ENCODE data around the gene TASP1. TPM values are rescaled to one million over a fixed set of nuclear protein-coding genes. Genes with fewer than 3 reads are reported as not detected.

Gene TASP1
- total and polyA plus RNA-seq, 3 experiments from 2014 or later, result 11.8 to 14.4 (median 13.5) TPM

DNA sequence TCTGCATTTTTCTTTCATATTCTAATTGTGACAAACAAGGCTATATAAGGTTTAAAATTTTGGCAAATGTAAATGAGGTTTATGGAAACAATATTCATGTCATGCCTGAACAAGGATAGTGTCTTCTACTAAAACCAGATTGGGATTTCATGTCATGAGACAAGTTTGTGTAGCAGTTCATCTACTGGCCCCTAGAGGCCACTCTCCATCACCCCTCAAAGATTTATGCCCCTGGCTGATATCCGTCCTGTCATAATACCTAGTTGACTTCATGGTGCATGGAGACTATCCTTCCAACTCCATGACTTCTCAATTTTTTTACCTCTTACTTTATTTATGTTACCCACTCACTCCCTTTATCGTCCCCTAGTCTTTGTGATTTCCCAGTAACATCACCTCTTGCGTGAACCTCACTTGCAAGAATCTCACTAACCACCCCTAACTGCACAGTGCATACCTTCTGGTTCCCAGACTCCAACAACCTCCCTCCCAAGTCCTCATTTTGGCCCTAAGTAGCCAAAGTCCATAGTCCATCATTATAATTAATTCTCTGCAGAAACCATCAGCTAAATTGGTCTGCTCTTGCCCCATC is 179.8 kb downstream of the TASP1 start:
- Histone ChIP-seq H3K36me3 (ENCODE audit: insufficient read depth, low read length) (no peaks in the 10 kb centered on the region), H3K27me3 (ENCODE audit: insufficient read depth, low read length, poor library complexity, severe bottlenecking) (no peaks in the 10 kb centered on the region), H3K9me3 (ENCODE audit: low read length) (no peaks in the 10 kb centered on the region), H3K4me3 (ENCODE audit: low read length) (no peak overlapping the region), H3K4me1 (ENCODE audit: insufficient read depth, low read length) (no peaks in the 10 kb centered on the region), H3K27ac (ENCODE audit: low read depth, low read length) (no peak overlapping the region)
- peaks cover 3 to 34% (median 3%) of the 10 kb centered on the region in 3 donors for H3K36me3 Mint-ChIP-seq
- CTCF ChIA-PET, result interaction anchor here (0.9 kb wide), 1 partner anchor 87 kb away, joined by 3 read pairs; no protein-coding TSS in a partner anchor
- peak in 1 of 5 donors; percentile 41 for DNase-seq
- H3K4me3 Mint-ChIP-seq, result no peak overlapping the region
- no peaks in the 10 kb centered on the region for H3K27me3 Mint-ChIP-seq
- POLR2A ChIA-PET, result no interaction called here
- H3K4me1 Mint-ChIP-seq, result no peaks in the 10 kb centered on the region
- H3K27ac Mint-ChIP-seq, result no peak overlapping the region
- H3K9me3 Mint-ChIP-seq, result peaks cover 0 to 5% (median 0%) of the 10 kb centered on the region in 5 donors

DNA sequence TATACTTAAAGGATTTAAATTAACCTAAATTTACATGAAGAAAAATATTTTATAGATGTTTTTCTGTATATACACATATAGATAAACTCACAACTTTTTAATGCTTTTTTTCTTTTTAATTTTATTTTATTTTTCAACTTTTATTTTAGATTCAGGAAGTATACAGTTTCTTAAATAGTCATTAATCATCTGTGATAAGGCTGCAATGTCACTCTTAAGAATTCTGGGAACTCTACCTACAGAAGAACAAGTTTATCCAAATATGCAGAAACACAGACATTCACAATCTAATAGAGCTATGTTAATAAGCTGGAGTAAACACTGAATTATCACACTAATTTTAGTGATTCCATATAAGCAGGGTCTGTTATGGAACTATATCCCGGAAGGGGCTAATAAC is 181.2 kb downstream of the TASP1 start:
- no peak overlapping the region for H3K27ac Mint-ChIP-seq
- no peaks in the 10 kb centered on the region for H3K27me3 ChIP-seq (ENCODE audit: insufficient read depth, low read length, poor library complexity, severe bottlenecking)
- H3K4me1 ChIP-seq (ENCODE audit: insufficient read depth, low read length), result no peaks in the 10 kb centered on the region
- H3K36me3 ChIP-seq (ENCODE audit: insufficient read depth, low read length), result no peaks in the 10 kb centered on the region
- POLR2A ChIA-PET, result no interaction called here
- H3K4me3 ChIP-seq (ENCODE audit: low read length), result no peak overlapping the region
- no peaks in the 10 kb centered on the region for H3K9me3 ChIP-seq (ENCODE audit: low read length)
- CTCF ChIA-PET, result no interaction called here
- no peaks in the 10 kb centered on the region for H3K4me1 Mint-ChIP-seq
- H3K27ac ChIP-seq (ENCODE audit: low read depth, low read length), result no peak overlapping the region
- H3K36me3 Mint-ChIP-seq, result peaks cover 12 to 38% (median 17%) of the 10 kb centered on the region in 3 donors
- H3K9me3 Mint-ChIP-seq, result no peaks in the 10 kb centered on the region
- no peak overlapping the region for H3K4me3 Mint-ChIP-seq
- H3K27me3 Mint-ChIP-seq, result no peaks in the 10 kb centered on the region
- DNase-seq, result no peak

DNA sequence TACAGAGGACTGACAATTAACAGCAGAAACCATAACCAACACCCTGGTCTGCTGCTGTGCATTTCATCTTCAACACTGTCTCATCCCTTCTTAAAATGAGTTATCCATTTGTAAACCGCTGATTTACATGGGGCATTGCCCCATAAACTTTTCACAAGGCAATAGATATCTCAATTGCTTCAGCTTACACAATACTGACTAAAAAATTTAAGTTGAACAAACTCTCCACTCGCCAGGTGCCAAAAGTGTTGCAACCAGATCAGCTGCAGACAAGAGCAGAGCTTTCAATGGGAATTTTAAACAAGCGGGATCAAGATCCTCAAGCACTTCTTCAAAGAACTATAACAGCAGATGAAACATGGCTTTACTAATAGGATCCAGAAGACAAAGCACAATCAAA is 183.0 kb downstream of the TASP1 start:
- H3K27me3 Mint-ChIP-seq, result no peaks in the 10 kb centered on the region
- no peaks in the 10 kb centered on the region for H3K4me1 ChIP-seq (ENCODE audit: insufficient read depth, low read length)
- peaks cover 0 to 2% (median 0%) of the 10 kb centered on the region in 5 donors for H3K9me3 Mint-ChIP-seq
- peaks cover 21 to 49% (median 28%) of the 10 kb centered on the region in 3 donors for H3K36me3 Mint-ChIP-seq
- H3K4me1 Mint-ChIP-seq, result no peaks in the 10 kb centered on the region
- no peaks in the 10 kb centered on the region for H3K36me3 ChIP-seq (ENCODE audit: insufficient read depth, low read length)
- no peak overlapping the region for H3K4me3 ChIP-seq (ENCODE audit: low read length)
- no peaks in the 10 kb centered on the region for H3K27me3 ChIP-seq (ENCODE audit: insufficient read depth, low read length, poor library complexity, severe bottlenecking)
- no peak for DNase-seq
- no peak overlapping the region for H3K27ac ChIP-seq (ENCODE audit: low read depth, low read length)
- ChIA-PET POLR2A (no interaction called here), CTCF (no interaction called here)
- H3K27ac Mint-ChIP-seq, result no peak overlapping the region
- no peak overlapping the region for H3K4me3 Mint-ChIP-seq
- H3K9me3 ChIP-seq (ENCODE audit: low read length), result no peaks in the 10 kb centered on the region

DNA sequence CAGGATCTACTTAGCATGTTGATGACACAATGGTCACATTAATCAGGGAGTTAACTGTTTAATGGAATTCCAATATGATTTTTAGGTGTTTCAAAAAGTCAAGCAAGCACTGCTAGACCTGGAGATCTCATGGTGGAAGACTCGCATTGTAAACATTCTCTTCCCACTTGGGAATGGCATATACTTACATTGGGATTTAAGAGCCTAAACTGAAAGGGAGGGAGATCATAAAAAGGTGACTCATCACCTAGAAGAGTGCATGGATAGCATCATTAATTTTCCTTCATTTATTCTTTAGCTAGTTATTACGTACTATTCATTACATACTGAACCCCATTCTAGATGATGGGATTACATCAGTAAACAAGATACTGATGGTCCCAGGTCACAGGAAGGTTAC is 185.4 kb downstream of the TASP1 start:
- H3K27me3 Mint-ChIP-seq, result no peaks in the 10 kb centered on the region
- H3K4me1 Mint-ChIP-seq, result no peaks in the 10 kb centered on the region
- no peaks in the 10 kb centered on the region for H3K36me3 ChIP-seq (ENCODE audit: insufficient read depth, low read length)
- no peak overlapping the region for H3K27ac Mint-ChIP-seq
- ChIA-PET POLR2A (no interaction called here), CTCF (no interaction called here)
- H3K4me1 ChIP-seq (ENCODE audit: insufficient read depth, low read length), result no peaks in the 10 kb centered on the region
- H3K27ac ChIP-seq (ENCODE audit: low read depth, low read length), result no peak overlapping the region
- H3K4me3 Mint-ChIP-seq, result no peak overlapping the region
- H3K4me3 ChIP-seq (ENCODE audit: low read length), result no peak overlapping the region
- no peaks in the 10 kb centered on the region for H3K9me3 ChIP-seq (ENCODE audit: low read length)
- DNase-seq, result no peak
- H3K27me3 ChIP-seq (ENCODE audit: insufficient read depth, low read length, poor library complexity, severe bottlenecking), result no peaks in the 10 kb centered on the region
- H3K36me3 Mint-ChIP-seq, result peaks cover 27 to 54% (median 32%) of the 10 kb centered on the region in 3 donors
- H3K9me3 Mint-ChIP-seq, result peaks cover 0 to 2% (median 0%) of the 10 kb centered on the region in 5 donors

DNA sequence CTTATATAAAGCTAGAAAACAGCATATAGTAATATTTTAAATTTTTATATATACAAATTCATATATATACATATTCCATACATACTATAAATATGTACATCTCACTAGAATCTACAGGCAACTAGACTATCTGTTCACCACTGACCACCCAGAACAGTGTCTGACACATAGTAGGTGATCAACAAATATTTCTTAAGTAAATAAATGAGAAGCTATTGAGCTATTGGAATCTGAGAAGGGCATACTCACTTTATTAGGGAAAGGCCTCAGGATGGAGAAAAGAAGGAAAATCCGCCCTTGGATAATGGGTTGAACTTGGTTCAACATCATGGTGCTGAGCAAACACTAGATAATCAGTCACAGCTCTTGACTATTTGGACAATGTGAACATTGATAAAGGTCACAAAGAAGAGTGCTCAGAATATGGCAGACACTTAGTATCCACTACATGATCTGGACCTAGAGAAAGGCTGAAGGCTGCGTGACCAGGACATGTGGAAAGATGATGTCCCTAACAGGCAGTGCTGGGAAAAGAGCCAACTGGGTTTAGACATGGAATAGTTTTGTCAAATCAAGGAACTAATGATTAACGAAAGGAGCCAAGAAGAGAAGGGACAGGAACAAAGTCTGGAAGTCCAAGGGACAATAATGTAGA is 186.1 kb downstream of the TASP1 start:
- Mint-ChIP-seq H3K27ac (no peak overlapping the region), H3K4me3 (no peak overlapping the region), H3K36me3 (peaks cover 27 to 54% (median 32%) of the 10 kb centered on the region in 3 donors), H3K27me3 (no peaks in the 10 kb centered on the region), H3K9me3 (peaks cover 0 to 2% (median 0%) of the 10 kb centered on the region in 5 donors), H3K4me1 (no peaks in the 10 kb centered on the region)
- CTCF ChIA-PET, result no interaction called here
- H3K9me3 ChIP-seq (ENCODE audit: low read length), result no peaks in the 10 kb centered on the region
- no peaks in the 10 kb centered on the region for H3K36me3 ChIP-seq (ENCODE audit: insufficient read depth, low read length)
- H3K27me3 ChIP-seq (ENCODE audit: insufficient read depth, low read length, poor library complexity, severe bottlenecking), result no peaks in the 10 kb centered on the region
- no peaks in the 10 kb centered on the region for H3K4me1 ChIP-seq (ENCODE audit: insufficient read depth, low read length)
- H3K4me3 ChIP-seq (ENCODE audit: low read length), result no peak overlapping the region
- no peak overlapping the region for H3K27ac ChIP-seq (ENCODE audit: low read depth, low read length)
- POLR2A ChIA-PET, result no interaction called here
- no peak for DNase-seq

DNA sequence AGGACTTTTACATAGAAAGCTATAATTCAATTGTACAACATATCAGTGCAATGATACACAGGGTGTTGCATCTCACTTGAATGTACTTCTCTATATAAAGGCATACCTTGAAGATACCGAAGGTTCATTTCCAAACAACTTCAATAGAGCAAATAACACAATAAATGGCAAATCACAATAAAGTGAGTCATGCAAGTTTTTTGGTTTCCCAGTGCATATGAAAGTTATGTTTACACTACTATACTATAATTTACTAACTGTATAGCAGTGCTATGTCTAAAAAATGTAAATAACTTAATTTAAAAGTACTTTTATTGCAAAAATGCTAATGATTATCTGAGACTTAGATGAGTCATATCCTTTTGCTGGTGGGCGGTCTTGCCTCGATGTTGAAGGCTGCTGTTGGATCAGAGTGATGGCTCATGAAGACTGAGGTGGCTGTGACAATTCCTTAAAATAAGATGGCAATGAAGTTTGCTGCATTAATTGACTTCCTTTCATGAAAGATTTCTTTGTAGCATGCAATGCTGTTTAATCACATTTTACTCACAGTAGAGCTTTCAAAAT is 188.8 kb downstream of the TASP1 start:
- Histone ChIP-seq H3K4me3 (ENCODE audit: low read length) (no peak overlapping the region), H3K4me1 (ENCODE audit: insufficient read depth, low read length) (no peaks in the 10 kb centered on the region), H3K27me3 (ENCODE audit: insufficient read depth, low read length, poor library complexity, severe bottlenecking) (no peaks in the 10 kb centered on the region), H3K9me3 (ENCODE audit: low read length) (no peaks in the 10 kb centered on the region), H3K27ac (ENCODE audit: low read depth, low read length) (no peak overlapping the region), H3K36me3 (ENCODE audit: insufficient read depth, low read length) (no peaks in the 10 kb centered on the region)
- Mint-ChIP-seq H3K36me3 (peaks cover 27 to 49% (median 31%) of the 10 kb centered on the region in 3 donors), H3K9me3 (peaks cover 0 to 2% (median 0%) of the 10 kb centered on the region in 5 donors), H3K4me1 (no peaks in the 10 kb centered on the region), H3K27ac (no peak overlapping the region), H3K27me3 (no peaks in the 10 kb centered on the region), H3K4me3 (no peak overlapping the region)
- DNase-seq, result no peak
- POLR2A ChIA-PET, result no interaction called here
- CTCF ChIA-PET, result no interaction called here

DNA sequence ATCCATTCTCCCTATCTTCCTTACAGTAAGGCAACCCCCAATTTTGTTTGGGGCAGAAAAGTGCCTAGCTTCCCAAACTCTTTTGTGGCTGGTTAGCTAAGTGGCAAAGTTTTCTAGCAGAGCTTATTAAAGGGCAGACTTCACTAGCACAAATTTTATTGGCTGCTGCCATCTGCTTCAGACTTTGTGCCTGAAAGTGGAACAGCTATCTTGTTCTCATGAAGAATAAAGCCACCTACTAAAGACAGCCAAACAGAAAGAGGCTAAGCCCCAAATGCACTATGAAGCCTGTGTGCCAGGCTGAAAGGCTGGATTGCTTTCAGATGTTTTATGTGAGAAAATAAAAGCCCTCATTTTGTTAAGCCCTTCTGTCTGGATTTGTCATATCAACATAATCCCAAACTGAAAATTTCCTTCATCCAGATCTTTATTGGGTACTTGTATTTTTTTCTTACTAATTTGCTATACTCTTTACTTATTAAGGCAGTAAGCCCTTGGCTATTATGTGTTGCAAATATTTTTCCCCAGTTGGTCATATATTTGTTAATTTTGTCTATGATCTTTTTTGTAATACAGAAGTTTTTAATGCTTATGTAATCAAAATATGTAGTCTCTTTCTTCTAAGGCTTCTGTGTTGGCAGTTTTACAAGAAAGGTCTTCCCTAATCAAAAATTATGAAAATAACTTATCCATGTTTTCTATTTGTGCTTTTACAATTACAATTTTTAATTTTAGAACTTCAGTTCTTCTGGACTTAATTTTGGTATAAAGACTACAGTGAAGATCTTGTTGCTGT is 191.1 kb downstream of the TASP1 start:
- no peak for DNase-seq
- Histone ChIP-seq H3K36me3 (ENCODE audit: insufficient read depth, low read length) (no peaks in the 10 kb centered on the region), H3K9me3 (ENCODE audit: low read length) (no peaks in the 10 kb centered on the region), H3K4me1 (ENCODE audit: insufficient read depth, low read length) (no peaks in the 10 kb centered on the region), H3K27me3 (ENCODE audit: insufficient read depth, low read length, poor library complexity, severe bottlenecking) (no peaks in the 10 kb centered on the region), H3K27ac (ENCODE audit: low read depth, low read length) (no peak overlapping the region), H3K4me3 (ENCODE audit: low read length) (no peak overlapping the region)
- H3K4me3 Mint-ChIP-seq, result no peak overlapping the region
- peaks cover 0 to 2% (median 0%) of the 10 kb centered on the region in 5 donors for H3K9me3 Mint-ChIP-seq
- H3K4me1 Mint-ChIP-seq, result no peaks in the 10 kb centered on the region
- CTCF ChIA-PET, result no interaction called here
- POLR2A ChIA-PET, result no interaction called here
- peak overlapping the region in 1 of 8 donors; percentile 22 for H3K27ac Mint-ChIP-seq
- H3K36me3 Mint-ChIP-seq, result peaks cover 18 to 36% (median 19%) of the 10 kb centered on the region in 3 donors
- no peaks in the 10 kb centered on the region for H3K27me3 Mint-ChIP-seq

DNA sequence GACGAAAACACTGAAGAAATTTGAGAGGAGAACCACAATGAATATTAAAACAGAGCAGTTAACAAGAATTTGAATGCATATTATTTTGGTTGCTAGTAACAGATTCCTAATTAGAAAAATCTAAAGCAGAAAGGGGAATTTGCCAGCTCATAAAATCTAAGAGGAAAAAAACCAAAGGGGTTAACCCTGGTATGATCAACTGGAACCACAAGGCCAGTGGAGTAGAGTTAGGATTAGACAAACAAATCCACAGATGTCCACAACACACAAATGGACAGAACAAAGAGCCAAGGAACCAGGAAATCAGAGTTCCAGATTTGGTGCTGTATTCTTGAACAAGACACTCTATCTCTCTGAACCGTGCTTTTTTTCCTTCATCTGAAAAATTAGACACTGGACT is 195.0 kb downstream of the TASP1 start:
- H3K36me3 Mint-ChIP-seq, result peaks cover 2 to 51% (median 25%) of the 10 kb centered on the region in 3 donors
- H3K4me3 Mint-ChIP-seq, result no peak overlapping the region
- H3K27me3 Mint-ChIP-seq, result no peaks in the 10 kb centered on the region
- H3K9me3 ChIP-seq (ENCODE audit: low read length), result no peaks in the 10 kb centered on the region
- DNase-seq, result no peak
- ChIA-PET POLR2A (no interaction called here), CTCF (no interaction called here)
- no peaks in the 10 kb centered on the region for H3K27me3 ChIP-seq (ENCODE audit: insufficient read depth, low read length, poor library complexity, severe bottlenecking)
- H3K9me3 Mint-ChIP-seq, result peaks cover 21 to 34% (median 22%) of the 10 kb centered on the region in 5 donors
- H3K4me1 Mint-ChIP-seq, result no peaks in the 10 kb centered on the region
- H3K4me3 ChIP-seq (ENCODE audit: low read length), result no peak overlapping the region
- no peak overlapping the region for H3K27ac Mint-ChIP-seq
- no peaks in the 10 kb centered on the region for H3K4me1 ChIP-seq (ENCODE audit: insufficient read depth, low read length)
- no peaks in the 10 kb centered on the region for H3K36me3 ChIP-seq (ENCODE audit: insufficient read depth, low read length)
- no peak overlapping the region for H3K27ac ChIP-seq (ENCODE audit: low read depth, low read length)

Data from CD8-positive, alpha-beta memory T cell (primary cell).